ENCODE measurements around the gene CLCN5.

GRCh38 chrX:50099331-50099730, 176.9 kb downstream of the CLCN5 start:
- no peak for TF ChIP-seq ZNF362 (tag by site-specific recombination; IDR thresholded peaks at IDR 0.05)
- TF ChIP-seq ZNF785 (tag by site-specific recombination; IDR thresholded peaks at IDR 0.05), result no peak
- TF ChIP-seq SALL2 (tag by site-specific recombination; IDR thresholded peaks at IDR 0.05; ENCODE audit: borderline replicate concordance), result no peak
